Activated CD4-positive, alpha-beta T cell treated with anti-CD3 and anti-CD28 coated beads for 4 hours (primary cell): ENCODE results near the gene OR12D1.
"Not testable (repeated sequence)": the region's sequence is repeated elsewhere in the genome, so short reads cannot be mapped to it uniquely, and the experiment has no call there.

ENCODE experiments used
- DNase-seq, 2 donors: peaks; one replicate each; pipeline ENCODE4 v3.0.0-alpha.2; 2020

OR12D1 gene

DNA sequence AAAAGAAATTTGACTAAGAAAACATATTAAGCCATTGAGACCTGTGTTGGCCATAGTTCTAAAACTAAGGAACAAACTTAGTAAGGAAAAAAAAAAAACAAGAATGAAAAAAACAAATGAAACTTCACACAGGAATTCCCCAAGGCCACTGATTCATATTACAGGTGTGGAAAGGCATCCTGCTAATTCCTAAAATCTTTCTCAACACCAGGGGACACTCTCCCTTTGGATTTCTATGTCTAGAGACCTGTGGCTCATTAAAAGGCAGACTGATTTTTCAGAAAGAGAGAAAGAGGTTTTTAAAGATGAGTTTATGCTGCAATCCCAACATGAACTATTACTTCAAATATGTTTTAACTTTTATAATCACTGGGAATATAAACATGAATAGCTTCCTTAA is at the start of gene OR12D1:
Gene OR12D1 (plus strand): TSS at position 341 of the 400 bp plus-strand sequence.
- DNase-seq: no peak

DNA sequence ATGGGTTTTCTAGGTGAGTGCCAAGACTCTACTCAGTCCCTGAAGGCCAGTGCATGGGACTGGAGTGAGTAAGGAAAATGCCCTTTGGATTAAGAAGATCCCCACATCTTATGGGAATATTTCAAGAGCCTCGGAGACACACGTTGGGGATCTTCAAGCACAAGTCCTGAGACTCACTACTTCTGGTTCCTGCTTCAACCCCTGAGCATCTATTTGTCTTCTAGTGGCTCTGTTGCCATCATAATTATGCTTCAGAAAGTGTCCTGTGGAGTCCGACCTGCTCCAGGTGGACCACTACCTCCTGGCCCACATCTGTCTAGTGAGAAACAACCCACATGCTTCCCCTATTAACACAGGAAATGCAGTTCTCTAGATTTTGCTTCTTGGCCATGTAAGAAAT is 46.0 kb upstream of the OR12D1 start, which contains the start of gene OR5V1:
Gene OR5V1 (minus strand): TSS at position 101 of the 400 bp plus-strand sequence. CDS start 12,670 bp downstream, outside the sequence.
- no peak for DNase-seq

GRCh38 chr6:29375191-29375590 is 39.5 kb upstream of the OR12D1 start, which contains the start of gene OR12D3:
OR12D3 (minus strand) TSS chr6:29375291; CDS start chr6:29375287, 4 bp downstream.
- no peak for DNase-seq

GRCh38 chr6:29376003-29376402 is 38.7 kb upstream of the OR12D1 start:
- no peak for DNase-seq

DNA sequence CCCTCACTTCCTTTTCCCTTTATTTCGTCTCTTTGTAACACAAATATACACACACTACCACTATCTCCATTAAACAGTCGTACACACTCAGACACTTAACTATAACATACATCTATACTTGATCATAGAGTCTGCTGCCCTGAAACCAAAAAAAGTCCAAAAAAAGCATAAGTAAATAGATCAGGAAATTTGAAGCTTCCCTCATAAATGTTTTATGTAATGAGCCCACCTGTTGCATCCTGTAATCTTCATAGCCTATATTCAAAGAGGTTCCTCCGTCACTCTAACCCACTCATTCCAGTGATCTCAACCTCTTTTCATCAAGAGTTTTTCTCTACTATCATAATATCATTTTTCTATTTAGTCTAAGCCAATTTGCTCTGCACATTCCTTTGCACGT is 26.2 kb upstream of the OR12D1 start:
- DNase-seq: no peak

DNA sequence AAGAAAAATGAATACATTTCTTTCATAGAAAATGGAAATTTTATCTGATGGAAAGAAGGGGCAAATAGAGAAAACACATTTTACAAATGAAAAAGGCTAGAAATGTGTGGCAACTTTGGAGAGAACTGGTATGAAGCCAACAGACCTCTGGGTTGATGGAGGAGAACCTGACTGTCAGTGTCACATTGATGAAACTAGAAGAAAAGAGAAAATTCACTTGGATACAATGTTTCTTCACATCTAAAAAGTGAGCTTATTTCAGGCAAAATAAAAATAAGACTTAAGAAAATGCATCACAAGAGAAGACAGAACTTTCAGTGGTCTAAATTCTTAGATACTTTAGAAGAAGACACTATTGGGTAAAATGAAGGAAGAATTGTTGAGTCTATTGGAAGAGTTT is 19.4 kb upstream of the OR12D1 start, which contains the start of gene OR12D2:
Gene OR12D2 (plus strand): TSS at position 301 of the 400 bp plus-strand sequence. CDS start 1,069 bp downstream, outside the sequence.
- no peak for DNase-seq

- no peak for DNase-seq
These were observed 15.2 kb upstream of the OR12D1 start for GRCh38 chr6:29399525-29399924.

DNA sequence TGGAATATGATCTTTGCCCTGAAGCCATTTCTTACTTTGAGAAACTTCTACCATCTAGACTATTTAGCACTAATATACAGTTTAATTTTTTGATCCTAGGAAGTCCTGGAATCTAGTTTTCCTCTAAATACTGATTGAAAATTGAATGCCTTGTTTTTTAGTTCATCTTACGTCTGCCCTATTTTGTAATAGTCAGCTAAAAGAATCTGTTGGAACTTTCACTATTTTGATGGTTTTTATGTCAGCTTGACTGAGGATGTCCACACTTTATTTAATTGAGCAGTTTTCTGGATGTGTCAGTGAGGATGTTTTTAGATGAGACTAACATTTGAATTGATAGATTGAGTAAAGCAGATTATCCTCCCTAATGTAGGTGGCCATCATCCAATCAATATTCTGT is 10.9 kb upstream of the OR12D1 start:
- DNase-seq: no peak

GRCh38 chr6:29419516-29419915 is 4.8 kb downstream of the OR12D1 start:
- no peak for DNase-seq

- DNase-seq: no peak
These were observed 9.4 kb downstream of the OR12D1 start for GRCh38 chr6:29424168-29424567.

- DNase-seq: no peak
These were observed 9.8 kb downstream of the OR12D1 start for GRCh38 chr6:29424575-29424974.

- DNase-seq: no peak
These were observed 10.3 kb downstream of the OR12D1 start for GRCh38 chr6:29425075-29425474.

DNA sequence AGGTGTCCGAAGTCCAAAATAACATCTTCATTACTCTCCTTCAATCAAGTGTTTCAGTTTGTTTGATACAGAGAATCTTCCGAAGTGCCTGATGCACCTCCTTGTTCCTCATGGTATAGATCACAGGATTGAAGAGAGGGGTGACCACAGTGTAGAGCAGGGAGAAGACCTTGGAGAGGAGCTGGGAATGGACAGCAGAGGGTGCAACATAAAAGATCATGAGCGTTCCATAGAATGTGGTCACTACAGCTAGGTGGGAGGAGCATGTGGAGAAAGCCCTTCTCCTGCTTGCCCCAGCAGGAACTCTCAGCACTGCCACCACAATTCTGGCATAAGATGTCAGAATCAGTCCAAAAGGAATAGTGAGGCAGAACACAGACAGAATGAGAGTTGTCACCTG is 11.9 kb downstream of the OR12D1 start:
- DNase-seq: no peak

- DNase-seq: not testable (repeated sequence)
These were observed 22.0 kb downstream of the OR12D1 start for GRCh38 chr6:29436730-29437129.

DNA sequence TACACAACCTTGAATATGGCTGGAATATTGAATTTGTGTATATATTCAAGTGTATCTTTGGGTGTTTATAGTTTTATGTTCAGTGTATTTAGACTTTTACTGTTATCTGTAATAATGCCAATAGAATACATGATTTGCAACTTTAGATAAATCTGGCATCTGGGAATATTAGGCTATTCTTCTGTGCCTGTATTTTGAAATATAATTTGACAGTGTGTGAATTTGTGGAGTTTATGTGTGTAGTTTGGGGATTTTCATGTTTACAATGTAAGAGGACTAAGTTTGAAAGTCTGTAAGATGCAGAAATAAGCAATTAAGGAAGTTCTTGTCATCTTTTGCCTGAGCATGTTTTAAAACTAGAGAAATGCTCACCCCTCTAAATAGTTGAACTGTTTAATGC is 24.3 kb downstream of the OR12D1 start, which contains the start of gene OR10C1:
Gene OR10C1 (plus strand): TSS at position 301 of the 400 bp plus-strand sequence. CDS start 710 bp downstream, outside the sequence.
- DNase-seq: no peak

GRCh38 chr6:29442719-29443118 is 28.0 kb downstream of the OR12D1 start:
- no peak for DNase-seq

DNA sequence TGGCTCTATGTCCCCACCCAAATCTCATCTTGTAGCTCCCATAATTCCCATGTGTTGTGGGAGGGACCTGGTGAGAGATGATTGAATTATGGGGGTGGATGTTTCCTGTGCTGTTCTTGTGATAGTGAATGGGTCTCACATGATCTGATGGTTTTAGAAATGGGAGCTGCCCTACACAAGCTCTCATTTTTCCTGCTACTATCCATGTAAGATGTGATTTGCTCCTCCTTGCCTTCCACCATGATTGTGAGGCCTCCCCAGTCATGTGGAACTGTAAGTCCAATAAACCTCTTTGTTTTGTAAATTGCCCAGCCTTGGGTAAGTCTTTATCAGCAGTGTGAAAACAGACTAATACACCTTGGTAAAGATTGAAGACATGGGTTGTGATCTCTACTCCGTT is 29.3 kb downstream of the OR12D1 start:
- DNase-seq: not testable (repeated sequence)

- no peak for DNase-seq
These were observed 32.9 kb downstream of the OR12D1 start for GRCh38 chr6:29447670-29448069.

GRCh38 chr6:29451471-29452193 is 36.9 kb downstream of the OR12D1 start:
- no peak for DNase-seq

GRCh38 chr6:29456971-29457370 is 42.2 kb downstream of the OR12D1 start, which contains the start of the genes OR11A1 and OR2H1:
OR11A1 (minus strand) TSS chr6:29457071; CDS start chr6:29427641, 29,430 bp downstream.
OR2H1 (plus strand) TSS chr6:29457155; CDS start chr6:29461770, 4,615 bp downstream.
- no peak for DNase-seq

DNA sequence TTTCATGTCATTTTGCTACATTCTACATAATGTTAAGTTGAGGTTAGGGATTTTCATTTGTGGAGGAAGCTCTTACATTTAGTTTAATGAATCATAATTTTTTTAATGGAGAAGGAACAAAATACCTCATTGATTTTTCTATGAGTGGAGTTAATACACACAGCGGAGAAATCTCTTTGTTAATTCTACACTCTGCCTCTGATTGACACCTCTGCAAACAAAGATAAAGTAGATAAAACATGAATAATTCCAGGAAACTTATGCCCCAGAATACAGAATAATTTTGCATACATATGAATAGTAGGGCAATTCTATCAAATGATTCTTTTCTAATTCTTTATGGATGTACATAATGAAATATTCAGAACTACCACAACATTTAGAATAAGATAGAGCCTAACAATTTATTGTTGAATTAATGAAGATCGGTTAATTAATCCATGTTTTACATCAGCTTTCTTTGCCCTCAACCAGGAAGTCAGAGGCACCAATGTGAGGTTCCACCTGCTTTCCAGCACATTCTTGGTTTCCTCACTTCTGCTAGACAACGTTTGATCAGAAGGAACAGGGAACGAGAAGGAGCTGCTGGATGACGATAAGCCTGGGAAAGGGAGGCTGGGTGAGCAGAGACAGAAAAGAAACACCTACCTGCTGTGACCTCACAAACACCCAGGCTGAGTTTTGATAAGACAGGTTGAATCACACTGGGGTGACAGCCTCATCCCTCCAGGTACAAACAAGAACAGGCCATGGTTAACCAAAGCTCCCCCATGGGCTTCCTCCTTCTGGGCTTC is 46.5 kb downstream of the OR12D1 start:
- DNase-seq: no peak

GRCh38 chr6:29462022-29462421 is 47.3 kb downstream of the OR12D1 start:
- no peak for DNase-seq

GRCh38 chr6:29465279-29465678 is 50.6 kb downstream of the OR12D1 start:
- no peak for DNase-seq
